ENCODE data around the gene TPRN. TPM values are rescaled to one million over a fixed set of nuclear protein-coding genes. Genes with fewer than 3 reads are reported as not detected.

The TPRN gene
- total RNA-seq, 1 donor from 2014 or later, result 19.8 TPM

GRCh38 chr9:137184881-137185660 lies 15.5 kb downstream of the TPRN start:
- Mint-ChIP-seq H3K4me1 (ENCODE audit: unreplicated experiment) (peaks cover 28% of the 10 kb centered on the region), H3K36me3 (ENCODE audit: unreplicated experiment) (peaks cover 10% of the 10 kb centered on the region), H3K9me3 (ENCODE audit: unreplicated experiment) (no peaks in the 10 kb centered on the region), H3K27me3 (ENCODE audit: unreplicated experiment) (no peaks in the 10 kb centered on the region), H3K4me3 (ENCODE audit: unreplicated experiment) (no peak overlapping the region), H3K27ac (ENCODE audit: unreplicated experiment) (no peak overlapping the region)
- TF ChIP-seq CTCF (IDR thresholded peaks at IDR 0.05), result no peak
- DNase-seq (ENCODE audit: extremely low spot score, unreplicated experiment), result no peak

GRCh38 chr9:137183980-137184595 lies 16.5 kb downstream of the TPRN start:
- peaks cover 23% of the 10 kb centered on the region for H3K4me1 Mint-ChIP-seq (ENCODE audit: unreplicated experiment)
- H3K36me3 Mint-ChIP-seq (ENCODE audit: unreplicated experiment), result peaks cover 9% of the 10 kb centered on the region
- no peak for TF ChIP-seq CTCF (IDR thresholded peaks at IDR 0.05)
- no peaks in the 10 kb centered on the region for H3K9me3 Mint-ChIP-seq (ENCODE audit: unreplicated experiment)
- H3K27me3 Mint-ChIP-seq (ENCODE audit: unreplicated experiment), result no peaks in the 10 kb centered on the region
- no peak overlapping the region for H3K4me3 Mint-ChIP-seq (ENCODE audit: unreplicated experiment)
- no peak overlapping the region for H3K27ac Mint-ChIP-seq (ENCODE audit: unreplicated experiment)
- no peak for DNase-seq (ENCODE audit: extremely low spot score, unreplicated experiment)

DNA sequence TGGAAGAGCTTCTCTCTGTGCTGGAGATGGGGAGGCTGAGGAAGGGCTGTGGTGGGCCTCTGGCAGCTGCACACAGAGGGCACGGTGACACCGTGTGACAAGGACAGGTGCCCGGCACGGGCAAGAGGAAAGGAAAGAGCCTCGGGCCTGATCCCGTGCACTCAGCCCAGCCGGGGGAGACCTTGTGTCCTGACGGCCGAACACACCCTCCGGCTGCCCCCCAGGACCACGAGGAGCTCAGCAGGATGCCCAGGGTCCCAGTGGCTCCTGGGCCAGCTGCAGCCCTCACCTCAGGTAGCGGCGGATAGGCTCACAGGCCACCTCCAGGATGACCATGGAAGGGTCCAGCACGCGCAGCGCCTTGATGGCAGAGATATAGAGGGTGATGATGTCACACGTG lies 17.7 kb downstream of the TPRN start:
- Mint-ChIP-seq H3K4me3 (ENCODE audit: unreplicated experiment) (no peak overlapping the region), H3K4me1 (ENCODE audit: unreplicated experiment) (peaks cover 19% of the 10 kb centered on the region), H3K27me3 (ENCODE audit: unreplicated experiment) (no peaks in the 10 kb centered on the region), H3K27ac (ENCODE audit: unreplicated experiment) (no peak overlapping the region), H3K36me3 (ENCODE audit: unreplicated experiment) (peaks cover 10% of the 10 kb centered on the region), H3K9me3 (ENCODE audit: unreplicated experiment) (no peaks in the 10 kb centered on the region)
- no peak for TF ChIP-seq CTCF (IDR thresholded peaks at IDR 0.05)
- DNase-seq (ENCODE audit: extremely low spot score, unreplicated experiment), result no peak

- Mint-ChIP-seq H3K27me3 (ENCODE audit: unreplicated experiment) (no peaks in the 10 kb centered on the region), H3K4me3 (ENCODE audit: unreplicated experiment) (no peak overlapping the region), H3K9me3 (ENCODE audit: unreplicated experiment) (no peaks in the 10 kb centered on the region), H3K4me1 (ENCODE audit: unreplicated experiment) (peaks cover 8% of the 10 kb centered on the region), H3K36me3 (ENCODE audit: unreplicated experiment) (peaks cover 14% of the 10 kb centered on the region), H3K27ac (ENCODE audit: unreplicated experiment) (no peak overlapping the region)
- no peak for TF ChIP-seq CTCF (IDR thresholded peaks at IDR 0.05)
- DNase-seq (ENCODE audit: extremely low spot score, unreplicated experiment), result no peak
These were observed 18.9 kb downstream of the TPRN start for GRCh38 chr9:137181680-137182079.

- Mint-ChIP-seq H3K27me3 (ENCODE audit: unreplicated experiment) (no peaks in the 10 kb centered on the region), H3K4me1 (ENCODE audit: unreplicated experiment) (peaks cover 2% of the 10 kb centered on the region), H3K27ac (ENCODE audit: unreplicated experiment) (no peak overlapping the region), H3K9me3 (ENCODE audit: unreplicated experiment) (no peaks in the 10 kb centered on the region), H3K4me3 (ENCODE audit: unreplicated experiment) (no peak overlapping the region), H3K36me3 (ENCODE audit: unreplicated experiment) (peaks cover 14% of the 10 kb centered on the region)
- no peak for DNase-seq (ENCODE audit: extremely low spot score, unreplicated experiment)
- no peak for TF ChIP-seq CTCF (IDR thresholded peaks at IDR 0.05)
These were observed 20.1 kb downstream of the TPRN start for GRCh38 chr9:137180491-137180890.

Measured in osteocyte (in vitro differentiated cells).